NOMO-1 treated with DMSO at 0.1 percent for 48 hours (cell line): ENCODE measurements around the gene TCF7L2.
"Not testable (repeated sequence)": the region's sequence is repeated elsewhere in the genome, so short reads cannot be mapped to it uniquely, and the experiment has no call there.

Experiments used
- DNase-seq: peaks from one replicate; lab custom pipeline; 2025; ENCODE audit not compliant: unreplicated experiment; lab: John Stamatoyannopoulos, UW

Gene TCF7L2

DNA sequence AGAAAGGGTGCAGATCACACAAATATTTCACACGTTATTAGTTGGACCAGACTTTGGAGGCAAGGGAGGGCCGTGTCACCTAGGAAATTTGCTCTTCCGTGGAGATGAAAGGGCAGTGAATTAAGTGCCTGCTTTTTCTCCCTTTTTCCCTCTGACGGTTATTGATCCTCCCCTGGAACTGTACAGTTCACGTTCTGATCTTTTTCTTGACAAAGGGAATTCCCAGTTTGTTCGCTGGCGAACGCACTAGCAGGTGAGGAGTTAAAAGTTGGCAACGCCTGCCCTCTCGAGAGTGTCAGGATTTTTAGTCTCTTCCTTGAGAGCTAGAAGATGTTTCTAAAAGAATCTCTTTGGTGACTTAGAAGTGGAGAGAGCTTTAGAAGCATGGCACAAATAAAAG lies 111.5 kb downstream of the TCF7L2 start:
- DNase-seq, result no peak

DNA sequence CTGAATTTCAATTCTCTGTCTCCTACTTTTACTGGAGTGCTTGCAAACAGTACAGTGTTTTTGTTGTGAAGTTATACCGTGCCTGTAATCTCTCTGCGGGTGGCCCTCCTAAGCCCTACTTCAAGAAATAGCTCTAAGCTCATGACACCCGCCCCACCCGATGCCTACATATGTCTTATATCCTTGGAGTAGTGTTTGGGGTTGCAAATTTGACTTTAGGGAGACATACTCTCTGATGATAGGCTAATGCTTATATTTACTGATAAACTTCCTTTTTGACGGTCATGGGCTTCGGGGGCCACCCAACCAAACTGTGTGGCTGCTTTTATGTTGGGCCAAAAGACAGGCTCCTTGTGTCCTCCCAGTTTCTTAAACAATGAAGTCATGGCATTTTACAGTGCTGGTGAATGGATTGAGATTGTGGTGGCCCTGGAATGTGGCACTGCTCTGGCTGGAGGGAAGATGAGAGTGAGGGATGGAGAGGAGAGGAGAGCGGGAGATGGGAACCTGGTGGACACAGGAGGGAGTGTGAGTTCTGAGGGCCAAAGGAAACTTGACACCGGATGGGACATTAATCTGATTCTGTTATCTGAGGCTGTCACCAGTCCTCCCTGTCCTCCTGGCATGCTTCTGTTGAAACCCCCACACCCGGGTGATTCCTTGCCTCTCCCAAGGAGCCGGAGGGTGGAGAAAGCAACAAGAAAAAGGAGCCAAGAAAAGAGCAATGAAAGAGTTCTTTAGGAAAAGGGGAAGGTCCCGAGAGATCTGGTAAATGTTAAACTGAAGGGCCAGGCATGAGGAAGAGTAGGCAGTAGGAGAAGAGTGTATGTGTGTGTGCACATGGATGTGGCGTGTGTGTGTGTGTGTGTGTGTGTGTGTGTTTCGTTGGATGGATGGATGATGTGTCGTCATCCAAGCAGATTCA lies 113.3 kb downstream of the TCF7L2 start:
- no peak for DNase-seq

DNA sequence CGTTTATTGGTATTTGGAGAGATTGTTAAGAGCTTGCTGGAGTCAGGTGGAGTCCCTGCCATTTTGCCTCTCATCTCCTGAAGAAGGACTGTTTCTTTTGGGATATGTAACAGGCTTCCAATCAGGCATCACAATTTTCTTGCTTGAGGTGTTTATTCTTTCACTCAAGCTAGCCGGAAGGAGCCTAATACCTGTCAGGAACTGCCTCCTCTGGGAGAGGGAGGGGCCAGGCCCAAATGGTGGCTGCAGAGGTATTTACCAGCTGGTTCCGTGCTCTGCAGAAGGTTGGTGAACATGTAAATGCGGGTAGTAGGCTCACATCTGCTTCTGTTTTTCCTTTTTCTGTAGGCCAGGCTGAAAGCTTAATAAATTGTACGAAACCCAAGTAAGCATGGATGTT lies 114.0 kb downstream of the TCF7L2 start:
- no peak for DNase-seq

DNA sequence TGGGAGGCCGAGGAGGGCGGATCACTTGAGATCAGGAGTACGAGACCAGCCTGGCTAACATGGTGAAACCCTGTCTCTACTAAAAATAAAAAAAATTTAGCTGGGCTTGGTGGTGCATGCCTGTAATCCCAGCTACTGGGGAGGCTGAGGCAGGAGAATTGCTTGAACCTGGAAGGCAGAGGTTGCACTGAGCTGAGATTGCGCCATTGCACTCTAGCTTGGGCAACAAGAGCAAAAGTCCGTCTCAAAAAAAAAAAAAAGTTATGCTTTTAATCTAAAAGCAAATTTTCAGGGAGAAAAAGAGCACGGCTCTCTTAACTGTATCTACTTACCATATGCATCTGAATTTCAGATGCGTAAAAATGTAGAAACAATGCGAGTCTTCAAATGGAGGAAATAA lies 116.1 kb downstream of the TCF7L2 start:
- DNase-seq, result not testable (repeated sequence)

DNA sequence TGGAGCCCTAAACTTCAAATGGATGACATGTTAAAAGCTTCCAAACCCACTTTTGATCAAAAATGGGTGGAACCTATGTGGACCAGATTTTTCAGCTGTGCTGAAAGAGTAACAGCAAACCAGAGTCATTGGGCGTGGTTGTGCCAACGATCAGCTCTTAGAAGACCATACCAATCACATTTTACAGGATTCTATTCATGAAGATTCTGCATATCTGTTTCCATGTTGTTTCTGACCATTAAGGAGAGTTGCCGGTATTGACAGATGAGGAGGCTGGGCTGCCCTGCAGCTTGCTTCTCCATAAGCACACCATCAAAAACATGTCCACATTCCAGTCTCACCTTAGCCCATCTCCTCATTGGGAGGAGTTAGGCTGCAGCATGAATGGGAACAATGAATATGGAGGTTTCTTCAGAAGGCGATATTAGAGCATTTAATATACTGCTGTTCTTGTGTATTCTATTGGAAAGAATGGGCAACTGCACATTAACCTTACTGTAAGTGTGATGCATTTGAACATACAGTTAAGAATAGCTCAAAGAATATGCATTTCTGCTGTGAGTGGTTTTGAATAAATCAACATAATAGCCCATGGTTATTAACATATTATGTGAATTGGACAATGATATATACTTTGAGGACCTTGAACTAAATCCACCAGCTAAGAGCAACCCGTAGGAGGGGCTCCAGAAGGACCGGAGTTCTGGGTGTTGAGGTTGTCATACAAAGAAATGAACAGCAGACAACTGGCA lies 116.7 kb downstream of the TCF7L2 start:
- no peak for DNase-seq

DNA sequence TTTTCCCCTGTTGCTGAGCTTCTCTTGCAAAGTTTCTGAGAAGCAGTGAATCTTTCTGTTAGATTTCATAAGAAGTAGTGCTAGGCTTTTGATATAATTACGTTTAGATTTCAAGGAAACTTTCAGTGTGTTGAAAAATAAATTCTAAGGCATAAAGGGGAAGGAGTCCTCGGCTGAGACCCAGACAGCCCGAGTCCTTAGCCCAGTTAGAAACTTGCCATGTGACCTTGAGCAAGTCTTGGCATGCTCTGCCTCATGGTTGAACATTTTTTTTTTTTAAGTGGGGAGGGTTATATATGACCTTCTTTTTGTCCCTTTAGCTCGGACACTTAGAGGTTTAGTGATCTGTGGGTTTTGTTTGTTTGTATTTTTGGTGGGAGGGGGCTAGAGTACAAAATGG lies 117.5 kb downstream of the TCF7L2 start:
- DNase-seq, result peak; percentile 61

DNA sequence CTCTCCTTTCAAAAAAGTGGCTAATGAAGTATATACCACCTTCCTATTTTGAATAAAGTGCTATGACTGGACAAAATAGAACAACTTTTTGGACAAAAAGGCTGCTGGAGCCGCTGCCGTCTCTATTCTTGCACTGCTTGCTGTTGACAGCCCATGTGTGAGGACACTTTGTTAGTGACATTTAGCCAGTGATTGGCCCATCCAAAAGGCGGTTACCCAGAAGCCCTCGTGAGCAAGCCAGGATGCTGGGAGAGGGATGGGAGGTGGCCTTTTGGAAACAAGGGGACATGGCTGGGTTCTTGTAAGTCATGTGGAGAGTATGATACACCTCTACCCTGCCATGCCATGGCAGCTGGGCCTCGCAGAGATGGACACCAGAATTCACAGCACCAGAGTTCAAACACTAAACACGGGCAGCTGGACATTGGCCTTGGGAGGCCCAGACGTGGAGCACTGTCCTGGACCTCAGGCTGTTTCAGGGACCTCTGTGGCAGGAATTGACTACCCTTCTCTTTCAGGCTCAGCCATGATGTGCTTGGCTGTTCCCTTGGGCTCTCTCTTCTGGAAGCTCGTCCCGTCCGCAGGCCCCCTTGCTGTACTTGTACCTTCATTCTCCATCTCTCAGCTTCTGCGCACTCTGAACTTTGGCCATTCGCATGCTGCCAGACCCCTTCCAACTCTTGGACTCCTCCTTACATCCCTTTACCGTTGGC lies 118.3 kb downstream of the TCF7L2 start:
- no peak for DNase-seq

DNA sequence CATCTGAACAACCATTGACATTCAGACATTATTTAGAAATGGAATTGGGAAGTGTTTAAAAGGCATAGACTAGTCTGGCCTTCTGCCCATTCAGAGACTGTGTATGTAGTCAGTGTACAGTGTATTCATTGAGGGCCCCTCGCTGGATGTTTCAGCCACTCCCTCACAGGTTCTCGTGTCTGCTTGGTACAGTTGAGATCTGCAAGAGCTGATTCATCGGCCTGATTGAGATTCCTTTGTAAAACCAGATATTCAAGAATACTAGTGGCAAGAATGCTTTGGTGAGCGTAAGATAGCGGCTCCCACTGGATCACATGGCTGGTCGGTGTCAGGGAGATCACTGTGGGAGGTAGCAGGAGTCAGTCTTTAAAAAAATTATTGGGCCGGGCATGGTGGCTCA lies 119.5 kb downstream of the TCF7L2 start:
- DNase-seq, result no peak

DNA sequence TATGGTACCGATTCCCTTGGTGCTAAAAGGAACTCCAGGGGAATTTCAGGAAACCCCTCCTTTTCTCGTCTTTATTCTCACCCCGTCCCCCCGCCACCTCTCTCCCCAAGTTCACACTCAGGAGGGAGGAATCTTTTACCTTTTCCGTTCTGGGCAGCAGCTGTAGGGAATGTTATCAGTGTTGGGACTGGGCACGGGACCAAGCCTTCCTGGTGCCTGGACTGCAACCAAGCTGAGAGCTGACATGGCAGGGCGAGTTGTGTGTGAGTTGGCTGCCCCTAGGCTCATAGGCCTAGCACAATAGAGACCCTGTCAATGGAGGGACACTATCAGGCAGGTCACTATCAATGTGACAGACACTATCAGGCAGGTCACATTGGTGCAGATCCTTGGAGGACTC lies 121.4 kb downstream of the TCF7L2 start:
- no peak for DNase-seq

DNA sequence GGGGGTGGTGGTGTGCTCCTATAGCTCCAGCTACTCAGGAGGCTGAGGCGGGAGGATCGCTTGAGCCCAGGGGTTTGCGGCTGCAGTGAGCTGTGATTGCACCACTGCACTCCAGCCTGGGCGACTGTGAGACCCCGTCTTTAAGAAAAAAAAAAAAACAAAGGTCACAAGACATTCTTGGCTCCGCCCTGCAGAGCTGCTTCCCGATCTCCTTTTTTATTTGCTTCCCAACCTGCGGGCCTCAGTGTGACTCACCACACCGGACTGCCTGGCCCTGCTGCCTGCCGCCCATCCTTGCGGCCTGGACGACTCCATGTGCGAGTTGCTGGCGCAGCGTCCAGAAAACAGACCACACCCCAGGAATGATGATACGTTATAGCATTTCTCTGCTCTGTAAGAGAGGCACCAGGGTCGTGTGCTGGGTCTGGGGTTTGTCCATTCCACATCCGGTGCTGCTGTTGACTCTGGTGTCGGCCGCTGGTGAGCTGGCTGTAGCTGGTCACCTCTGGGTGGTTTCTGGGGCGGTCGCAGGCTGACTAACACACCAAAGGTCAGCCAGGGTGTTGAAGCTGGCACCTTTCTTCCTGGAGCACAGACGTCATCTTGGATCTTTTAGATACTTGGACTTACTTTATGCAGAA lies 123.6 kb downstream of the TCF7L2 start:
- DNase-seq, result no peak

DNA sequence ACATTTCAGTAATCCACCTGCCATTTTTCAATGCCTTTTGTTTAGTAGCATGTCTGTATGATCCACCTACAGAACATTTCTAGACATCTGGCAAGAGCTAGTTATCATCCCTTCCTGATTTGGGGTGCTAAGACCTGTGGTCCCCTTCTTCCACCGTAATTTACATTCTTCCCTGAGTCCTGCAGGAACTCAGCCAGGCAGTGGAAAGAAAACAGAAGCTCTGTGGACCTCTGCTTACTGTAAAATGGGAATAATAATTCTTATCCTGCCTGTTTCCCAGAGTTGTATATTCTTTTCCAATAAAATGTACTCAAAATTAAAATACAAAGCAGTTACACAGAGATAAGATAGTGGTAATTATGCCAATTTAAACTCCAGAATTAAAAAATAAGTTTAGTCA lies 126.9 kb downstream of the TCF7L2 start:
- no peak for DNase-seq

DNA sequence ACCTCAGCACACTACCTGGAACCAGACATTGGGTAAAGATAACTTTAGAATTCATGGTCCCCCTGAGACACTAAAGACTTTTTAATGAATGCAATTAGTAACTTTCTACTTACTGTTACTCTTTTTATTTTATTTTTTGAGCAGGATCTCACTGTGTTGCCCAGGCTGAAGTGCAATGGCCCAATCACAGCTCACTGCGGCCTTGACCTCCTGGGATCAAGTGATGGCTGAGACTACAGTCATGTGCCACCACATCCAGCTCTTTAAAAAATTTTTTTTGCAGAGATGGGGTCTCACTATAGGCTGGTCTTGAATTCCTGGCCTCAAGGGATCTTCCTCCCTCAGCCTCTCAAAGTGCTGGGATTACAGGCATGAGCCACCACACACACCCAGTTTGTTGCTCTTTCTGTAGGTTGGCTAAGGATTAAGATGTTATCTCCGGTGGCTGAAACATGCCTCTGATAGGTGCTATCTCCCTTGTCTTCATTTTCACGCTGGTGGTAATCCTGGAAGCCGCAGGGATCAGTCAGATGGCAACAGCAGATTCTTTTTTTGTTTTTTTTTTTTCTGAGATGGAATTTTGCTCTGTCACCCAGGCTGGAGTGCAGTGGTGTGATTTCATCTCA lies 128.3 kb downstream of the TCF7L2 start:
- no peak for DNase-seq

DNA sequence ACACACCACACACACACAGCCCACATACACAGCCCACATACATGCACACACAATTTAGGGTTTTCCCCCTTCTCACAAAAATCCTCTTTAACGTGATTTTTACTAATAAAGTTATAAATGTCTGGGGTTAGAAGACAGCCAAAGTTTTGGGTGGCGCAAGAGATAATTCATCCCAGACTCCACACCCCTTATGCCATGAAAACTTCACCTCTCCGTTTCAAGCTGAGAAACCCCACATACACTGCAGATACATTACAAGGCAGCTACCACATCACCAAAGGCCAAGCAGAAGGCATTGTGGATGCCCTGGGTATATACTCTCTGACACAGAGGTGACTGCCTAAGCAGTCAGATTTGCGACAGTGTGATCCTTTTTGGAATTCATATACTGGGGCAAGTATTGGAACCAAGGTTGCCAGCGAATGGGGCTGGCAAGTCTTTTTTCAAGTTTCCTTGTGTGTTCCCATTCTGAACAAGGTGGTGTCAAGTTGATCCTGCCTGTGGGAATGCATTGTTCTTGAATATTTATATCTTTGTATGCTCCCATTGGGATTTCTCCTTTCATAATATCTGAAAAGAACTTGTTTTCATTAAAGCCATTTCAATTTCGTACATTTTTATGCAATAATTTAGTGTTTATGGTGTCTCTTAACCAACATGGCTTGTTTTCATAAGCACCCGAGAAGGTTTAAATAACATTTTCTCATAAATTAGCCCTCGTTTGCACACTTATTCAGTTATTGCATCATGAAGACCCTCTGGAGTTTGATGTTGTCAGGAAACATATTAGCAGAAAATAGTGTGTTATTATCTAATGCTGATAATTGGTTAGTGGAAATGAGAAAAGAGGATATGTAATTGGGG lies 130.2 kb downstream of the TCF7L2 start:
- no peak for DNase-seq

DNA sequence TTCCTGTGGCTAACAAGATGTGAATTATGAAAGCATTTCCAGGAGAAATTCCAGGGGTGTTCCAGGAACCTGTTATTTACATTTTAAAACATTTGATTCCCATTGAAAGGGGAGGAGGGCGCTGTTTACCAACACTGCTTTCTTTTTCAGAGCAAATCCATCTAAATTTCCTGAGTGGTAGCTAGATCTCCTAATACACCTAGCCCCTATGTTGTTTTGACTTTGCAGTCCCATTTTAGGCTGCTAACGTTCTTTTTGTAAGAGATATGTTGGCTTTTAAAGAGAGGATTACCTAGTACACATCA lies 130.8 kb downstream of the TCF7L2 start:
- DNase-seq, result no peak

DNA sequence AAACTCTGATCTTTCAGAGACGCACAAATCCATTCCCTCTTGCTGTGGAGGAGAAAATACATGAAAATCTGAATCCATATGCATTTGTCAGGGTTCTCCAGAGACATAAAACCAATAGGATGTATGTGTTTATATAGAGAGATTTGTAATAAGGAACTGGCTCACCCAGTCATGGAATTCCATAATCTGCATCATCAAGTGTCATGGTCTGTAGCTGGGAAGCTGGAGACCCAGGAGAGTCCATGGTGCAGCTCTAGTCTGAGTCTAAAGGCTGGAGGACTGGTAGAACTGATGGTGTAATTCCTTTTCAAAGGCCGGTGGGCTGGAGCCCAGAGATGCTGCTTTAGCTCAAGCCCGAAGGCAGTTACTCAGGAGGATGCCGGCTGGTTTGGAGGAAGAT lies 134.0 kb downstream of the TCF7L2 start:
- no peak for DNase-seq

DNA sequence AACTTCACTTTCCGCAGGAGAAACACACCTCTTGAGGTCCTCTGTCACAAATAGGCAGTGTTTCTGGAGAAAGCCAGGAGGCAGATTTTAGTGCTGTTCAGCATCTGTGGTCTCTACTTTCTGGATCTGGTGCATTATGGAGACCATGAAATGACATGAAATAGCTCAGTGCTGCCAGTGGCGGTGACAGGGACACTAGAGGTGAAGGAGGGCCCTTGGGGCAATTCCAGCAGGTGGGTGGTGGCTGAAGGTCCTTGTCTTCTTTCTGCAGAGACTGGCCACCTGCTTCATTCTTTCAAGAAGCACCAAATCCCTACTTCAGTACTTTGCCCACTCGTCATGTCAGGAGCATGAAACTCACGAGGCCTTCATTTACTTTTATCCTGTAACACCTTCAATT lies 135.7 kb downstream of the TCF7L2 start:
- DNase-seq, result no peak

DNA sequence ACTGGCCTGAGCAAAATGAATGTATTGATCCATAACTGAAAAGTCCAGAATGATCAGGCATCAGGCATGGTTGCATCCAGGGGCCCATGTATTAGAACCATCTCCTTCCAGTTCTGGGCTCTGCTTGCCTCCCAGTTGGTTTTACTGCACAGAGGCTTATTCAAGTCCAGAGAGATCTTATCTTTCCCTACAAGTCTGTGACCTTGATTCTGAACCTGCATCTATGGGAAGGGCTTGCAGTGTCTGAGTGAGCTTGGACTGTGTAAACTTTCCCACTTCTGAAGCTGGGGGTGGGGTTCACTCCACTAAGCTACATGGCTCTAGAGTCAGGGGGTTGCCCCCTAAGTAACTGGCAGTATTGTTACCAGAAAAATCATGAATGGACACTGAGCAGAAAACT lies 136.2 kb downstream of the TCF7L2 start:
- no peak for DNase-seq

DNA sequence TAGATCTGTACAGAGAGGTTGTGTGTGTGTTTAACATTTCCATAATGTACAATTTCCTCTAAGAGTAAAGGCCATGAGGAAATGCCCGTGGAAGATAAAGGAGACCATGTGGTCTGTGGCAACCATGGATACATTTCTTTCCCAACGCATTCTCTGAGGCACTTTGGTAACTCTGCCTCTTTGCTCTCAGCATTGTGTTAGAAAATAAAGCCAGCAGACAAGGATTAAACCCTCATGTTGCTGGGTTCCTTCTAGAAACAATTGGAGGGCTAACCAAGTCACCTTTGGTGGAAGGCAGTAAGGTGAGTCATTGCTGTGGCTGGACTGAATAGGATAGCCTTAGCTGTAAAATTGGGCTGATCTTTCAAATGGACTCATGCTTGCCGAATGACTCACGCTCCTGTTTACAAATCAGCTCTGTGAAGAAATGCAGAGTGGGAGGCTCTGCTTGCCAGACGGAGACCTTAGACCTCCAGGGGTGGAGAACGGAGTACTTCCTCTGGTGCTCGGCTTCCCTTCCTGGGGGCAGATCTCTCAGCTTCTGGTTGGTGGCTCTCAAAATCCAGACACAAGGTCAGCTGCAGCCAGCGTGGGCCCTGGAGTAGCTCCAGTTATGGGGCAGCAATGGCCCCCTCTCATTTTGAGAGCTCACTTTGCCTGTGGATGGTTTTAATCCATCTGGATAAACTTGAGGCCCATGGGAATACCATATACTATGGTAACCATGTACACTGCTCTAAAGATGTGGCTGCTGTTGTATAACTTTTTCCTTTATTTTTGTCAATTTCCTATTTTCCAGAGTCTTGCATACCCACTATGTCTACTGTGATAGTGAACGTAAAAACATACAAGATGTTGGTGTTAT lies 137.3 kb downstream of the TCF7L2 start:
- DNase-seq, result peak; percentile 8

DNA sequence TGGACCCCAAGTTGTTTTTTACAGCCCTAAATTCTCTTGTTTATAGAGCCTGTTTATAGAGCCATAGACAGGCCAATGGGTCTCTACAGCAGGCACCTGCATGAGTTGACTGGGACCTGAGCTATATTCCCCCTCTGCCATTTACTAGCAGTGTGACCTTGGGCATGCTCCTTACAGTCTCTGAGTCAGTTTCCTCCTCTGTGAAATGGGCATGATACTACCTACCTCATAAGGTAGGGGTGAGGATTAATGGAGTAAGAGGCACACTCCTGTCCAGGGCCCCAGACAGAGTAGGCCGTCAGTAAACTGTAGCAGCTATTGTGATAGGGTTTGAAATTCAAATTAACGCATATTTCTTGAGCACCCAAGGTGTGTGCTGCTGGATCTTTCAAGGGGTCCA lies 138.1 kb downstream of the TCF7L2 start:
- DNase-seq, result no peak
